ENCODE measurements around the gene EPB41L5.

DNA sequence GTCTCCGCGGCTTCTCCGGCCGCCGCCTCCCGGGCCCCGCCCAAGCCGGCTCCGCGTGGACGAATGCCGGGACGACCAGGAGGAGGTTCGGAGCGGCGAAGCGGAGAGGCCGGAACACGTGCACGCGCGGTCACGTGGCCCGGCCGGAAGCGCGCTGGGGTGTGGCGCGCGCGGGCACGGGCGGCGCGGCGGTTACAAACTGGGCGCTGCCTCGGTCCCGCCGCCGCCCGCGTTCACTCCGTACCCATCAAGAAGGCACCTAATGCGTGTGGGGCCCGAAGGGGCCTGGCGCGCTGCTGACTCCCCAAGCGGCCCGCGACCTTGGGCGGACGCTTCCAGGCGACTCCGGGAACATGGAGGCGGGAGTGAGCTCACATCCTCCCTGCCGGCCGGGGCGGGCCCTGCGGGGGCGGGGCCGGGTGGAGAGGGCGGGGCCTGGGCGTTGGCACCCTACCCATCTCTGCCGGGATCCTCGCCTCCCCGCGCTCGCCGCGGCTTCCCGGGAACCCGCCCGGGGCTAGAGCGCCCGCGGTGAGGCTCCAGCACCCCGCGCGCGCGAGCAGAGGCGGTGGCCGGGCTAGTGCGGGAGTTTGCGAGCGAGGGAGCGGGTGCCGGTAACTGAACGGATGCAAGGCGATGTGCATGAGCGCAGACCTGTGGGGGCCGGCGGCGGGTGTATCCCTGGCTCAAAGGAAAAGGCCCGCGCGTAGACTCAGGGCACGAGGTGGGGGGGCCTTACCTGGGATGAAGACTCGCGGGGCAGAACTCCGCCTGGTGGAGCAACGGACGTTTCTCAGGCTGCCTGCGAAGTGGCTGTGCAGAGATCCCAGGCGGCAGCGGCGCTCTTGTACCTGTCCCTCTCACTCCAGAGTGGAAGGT lies 210.4 kb downstream of the EPB41L5 start, which contains the start of gene TMEM185B:
- peak in 7 of 12 donors; percentile 4 to 44 (median 26) for TF ChIP-seq CTCF (IDR thresholded peaks at IDR 0.05)
- peak in 1 of 2 donors; percentile 74 for TF ChIP-seq POLR2A (IDR thresholded peaks at IDR 0.05)
